KMS-11 (cell line): ENCODE data around the gene RGS7.

ENCODE experiments used
- H2AFZ ChIP-seq: fragments of 200-600 bp; sonication (generic); 2 replicates; pipeline ENCODE4 v1.6.1; 2016; ENCODE audit warnings: antibody characterized with exemption, mixed run types, low read depth
- H3K27ac ChIP-seq: fragments of 200-600 bp; sonication (generic); 2 replicates; pipeline ENCODE4 v1.6.1; 2016; ENCODE audit warnings: mild to moderate bottlenecking, mixed run types
- H3K27me3 ChIP-seq: fragments of 200-600 bp; sonication (generic); 2 replicates; pipeline ENCODE4 v1.6.1; 2017; ENCODE audit warnings: mild to moderate bottlenecking, low read depth, mixed run types, moderate library complexity; ENCODE audit not compliant: insufficient read depth
- H3K36me3 ChIP-seq: fragments of 200-600 bp; sonication (generic); 2 replicates; pipeline ENCODE4 v1.6.1; 2017; ENCODE audit warnings: mild to moderate bottlenecking, mixed run types; ENCODE audit not compliant: insufficient read depth
- H3K4me1 ChIP-seq: fragments of 200-600 bp; sonication (generic); 2 replicates; pipeline ENCODE4 v1.6.1; 2016; ENCODE audit warnings: mild to moderate bottlenecking, low read depth, mixed run types; ENCODE audit not compliant: poor library complexity, severe bottlenecking
- H3K4me2 ChIP-seq: fragments of 200-600 bp; sonication (generic); 2 replicates; pipeline ENCODE4 v1.7.0; 2016; ENCODE audit warnings: mild to moderate bottlenecking, mixed run types
- H3K4me3 ChIP-seq: fragments of 200-600 bp; sonication (generic); IDR thresholded peaks from 2 replicates; pipeline ENCODE4 v1.6.1; 2017; ENCODE audit warnings: low read depth, low read length, mixed read lengths; ENCODE audit not compliant: insufficient read depth
- H3K79me2 ChIP-seq: fragments of 200-600 bp; sonication (generic); 2 replicates; pipeline ENCODE4 v1.6.1; 2016; ENCODE audit warnings: low read depth, mixed run types; ENCODE audit not compliant: insufficient read depth
- H3K9ac ChIP-seq: fragments of 200-600 bp; sonication (generic); 2 replicates; pipeline ENCODE4 v1.6.1; 2016; ENCODE audit warnings: mild to moderate bottlenecking, mixed run types
- H4K20me1 ChIP-seq: fragments of 200-600 bp; sonication (generic); 2 replicates; pipeline ENCODE4 v1.6.1; 2016; ENCODE audit warnings: mild to moderate bottlenecking, mixed run types; ENCODE audit not compliant: insufficient read depth
- CTCF ChIP-seq: fragments of 200-600 bp; sonication (generic); conservative IDR thresholded peaks from 2 replicates; pipeline ENCODE4 v1.6.1; 2017; ENCODE audit warnings: low read depth, mild to moderate bottlenecking, antibody characterized with exemption, low read length, moderate library complexity, mixed read lengths

Gene RGS7

GRCh38 chr1:240824238-240824637, 532.8 kb downstream of the RGS7 start:
- Histone ChIP-seq H3K27ac (no peak overlapping the region), H3K4me2 (no peak overlapping the region), H2AFZ (no peak overlapping the region), H3K9ac (no peak overlapping the region), H3K36me3 (no peaks in the 10 kb centered on the region), H3K27me3 (no peaks in the 10 kb centered on the region), H3K79me2 (no peaks in the 10 kb centered on the region), H3K4me3 (no peak overlapping the region), H4K20me1 (no peaks in the 10 kb centered on the region), H3K4me1 (peaks cover 4% of the 10 kb centered on the region)
- no peak for TF ChIP-seq CTCF

GRCh38 chr1:240823357-240823756, 533.6 kb downstream of the RGS7 start:
- H3K4me2 ChIP-seq: no peak overlapping the region

GRCh38 chr1:240821925-240822324, 535.1 kb downstream of the RGS7 start:
- Histone ChIP-seq H3K9ac (no peak overlapping the region), H3K4me3 (no peak overlapping the region), H3K27me3 (no peaks in the 10 kb centered on the region), H3K36me3 (no peaks in the 10 kb centered on the region), H3K79me2 (no peaks in the 10 kb centered on the region), H3K27ac (no peak overlapping the region), H3K4me1 (peaks cover 4% of the 10 kb centered on the region), H4K20me1 (no peaks in the 10 kb centered on the region), H3K4me2 (no peak overlapping the region), H2AFZ (no peak overlapping the region)
- no peak for TF ChIP-seq CTCF

More at GRCh38 chr1:240823357-240823756, 533.6 kb downstream of the RGS7 start:
- H4K20me1 ChIP-seq: no peaks in the 10 kb centered on the region
- H2AFZ ChIP-seq: no peak overlapping the region
- H3K4me3 ChIP-seq: no peak overlapping the region
- no peaks in the 10 kb centered on the region for H3K27me3 ChIP-seq
- no peak overlapping the region for H3K27ac ChIP-seq
- H3K36me3 ChIP-seq: no peaks in the 10 kb centered on the region
- TF ChIP-seq CTCF: no peak
- H3K79me2 ChIP-seq: no peaks in the 10 kb centered on the region
- peaks cover 4% of the 10 kb centered on the region for H3K4me1 ChIP-seq
- H3K9ac ChIP-seq: no peak overlapping the region

GRCh38 chr1:240820816-240821215, 536.2 kb downstream of the RGS7 start:
- Histone ChIP-seq H3K27ac (no peak overlapping the region), H3K4me3 (no peak overlapping the region), H3K27me3 (no peaks in the 10 kb centered on the region), H3K4me1 (peaks cover 4% of the 10 kb centered on the region), H3K4me2 (no peak overlapping the region), H2AFZ (no peak overlapping the region), H3K36me3 (no peaks in the 10 kb centered on the region), H4K20me1 (no peaks in the 10 kb centered on the region), H3K79me2 (no peaks in the 10 kb centered on the region), H3K9ac (no peak overlapping the region)
- no peak for TF ChIP-seq CTCF
